HL-60/S4 treated with retinoic acid at 250 ng/mL for 4 days and 3 days (cell line): ENCODE results near the gene LAMA2.

Experiments used
- in situ Hi-C: fragments of 300-500 bp; cut with MboI; formaldehyde crosslinking; loops from 2 replicates; pipeline ENCODE4 v1.7.0; 2022; ENCODE audit warnings: low sequenced_read_pairs

LAMA2 gene

GRCh38 chr6:129416337-129416990, 533.5 kb downstream of the LAMA2 start:
- in situ Hi-C loops: no loop called here

- in situ Hi-C loops: no loop called here
Observed at GRCh38 chr6:129417416-129418086, 534.6 kb downstream of the LAMA2 start.

- in situ Hi-C loops: no loop called here
Observed at GRCh38 chr6:129419324-129419723, 536.4 kb downstream of the LAMA2 start.

GRCh38 chr6:129426343-129426742, 543.4 kb downstream of the LAMA2 start:
- in situ Hi-C loops: no loop called here

GRCh38 chr6:129429956-129430355, 547.0 kb downstream of the LAMA2 start:
- in situ Hi-C loops: no loop called here

GRCh38 chr6:129432738-129433137, 549.8 kb downstream of the LAMA2 start:
- in situ Hi-C loops: no loop called here

- in situ Hi-C loops: no loop called here
Observed at GRCh38 chr6:129434091-129434490, 551.2 kb downstream of the LAMA2 start.

- in situ Hi-C loops: no loop called here
Observed at GRCh38 chr6:129440691-129441090, 557.8 kb downstream of the LAMA2 start.

GRCh38 chr6:129444683-129445082, 561.7 kb downstream of the LAMA2 start:
- in situ Hi-C loops: no loop called here

GRCh38 chr6:129446272-129447197, 563.6 kb downstream of the LAMA2 start:
- in situ Hi-C loops: no loop called here

- in situ Hi-C loops: no loop called here
Observed at GRCh38 chr6:129447198-129447565, 564.2 kb downstream of the LAMA2 start.

- in situ Hi-C loops: no loop called here
Observed at GRCh38 chr6:129448965-129449364, 566.0 kb downstream of the LAMA2 start.

- in situ Hi-C loops: no loop called here
Observed at GRCh38 chr6:129451187-129451586, 568.2 kb downstream of the LAMA2 start.

GRCh38 chr6:129453073-129453472, 570.1 kb downstream of the LAMA2 start:
- in situ Hi-C loops: no loop called here

- in situ Hi-C loops: no loop called here
Observed at GRCh38 chr6:129454488-129454887, 571.5 kb downstream of the LAMA2 start.

GRCh38 chr6:129455126-129455769, 572.3 kb downstream of the LAMA2 start:
- in situ Hi-C loops: no loop called here

- in situ Hi-C loops: no loop called here
Observed at GRCh38 chr6:129460221-129460620, 577.3 kb downstream of the LAMA2 start.

GRCh38 chr6:129469070-129469662, 586.2 kb downstream of the LAMA2 start:
- in situ Hi-C loops: no loop called here

GRCh38 chr6:129472239-129472638, 589.3 kb downstream of the LAMA2 start:
- in situ Hi-C loops: no loop called here

GRCh38 chr6:129473546-129473945, 590.6 kb downstream of the LAMA2 start:
- in situ Hi-C loops: no loop called here
